ENCODE data around the gene NPIPB2. TPM values are rescaled to one million over a fixed set of nuclear protein-coding genes. Genes with fewer than 3 reads are reported as not detected.

The NPIPB2 gene
- total RNA-seq, 1 donor: 0.63 TPM

Small RNAs within 50 kb of the gene (small RNA-seq; reads per million reads assigned to genes)
- gene AC007216.5: not detected
- gene COX6CP1: not detected
- not detected for gene UBL5P4

Other genes with a start within 250 kb of the NPIPB2 start
- 9.0 and 24.0 TPM in 2 replicates for gene TXNDC11, start 199.2 kb downstream of the NPIPB2 start, total RNA-seq (ENCODE audit: low replicate concordance)
- gene ZC3H7A, start 144.8 kb downstream of the NPIPB2 start, total RNA-seq (ENCODE audit: low replicate concordance): 31.9 and 106 TPM in 2 replicates
- 178 and 183 TPM in 2 replicates for gene RSL1D1, start 90.5 kb downstream of the NPIPB2 start, total RNA-seq (ENCODE audit: low replicate concordance)
- 106 and 126 TPM in 2 replicates for gene GSPT1, start 26.1 kb downstream of the NPIPB2 start, total RNA-seq (ENCODE audit: low replicate concordance)
- not detected in 2 replicates for gene TNFRSF17, start 23.2 kb upstream of the NPIPB2 start, total RNA-seq (ENCODE audit: low replicate concordance)
- gene SNX29, start 34.7 kb upstream of the NPIPB2 start, total RNA-seq (ENCODE audit: low replicate concordance): 19.0 and 29.7 TPM in 2 replicates